ENCODE measurements around the gene SPEM3. TPM values are rescaled to one million over a fixed set of nuclear protein-coding genes. Genes with fewer than 3 reads are reported as not detected.

Gene SPEM3
- total RNA-seq, 2 experiments from 2014 or later, result not detected

DNA sequence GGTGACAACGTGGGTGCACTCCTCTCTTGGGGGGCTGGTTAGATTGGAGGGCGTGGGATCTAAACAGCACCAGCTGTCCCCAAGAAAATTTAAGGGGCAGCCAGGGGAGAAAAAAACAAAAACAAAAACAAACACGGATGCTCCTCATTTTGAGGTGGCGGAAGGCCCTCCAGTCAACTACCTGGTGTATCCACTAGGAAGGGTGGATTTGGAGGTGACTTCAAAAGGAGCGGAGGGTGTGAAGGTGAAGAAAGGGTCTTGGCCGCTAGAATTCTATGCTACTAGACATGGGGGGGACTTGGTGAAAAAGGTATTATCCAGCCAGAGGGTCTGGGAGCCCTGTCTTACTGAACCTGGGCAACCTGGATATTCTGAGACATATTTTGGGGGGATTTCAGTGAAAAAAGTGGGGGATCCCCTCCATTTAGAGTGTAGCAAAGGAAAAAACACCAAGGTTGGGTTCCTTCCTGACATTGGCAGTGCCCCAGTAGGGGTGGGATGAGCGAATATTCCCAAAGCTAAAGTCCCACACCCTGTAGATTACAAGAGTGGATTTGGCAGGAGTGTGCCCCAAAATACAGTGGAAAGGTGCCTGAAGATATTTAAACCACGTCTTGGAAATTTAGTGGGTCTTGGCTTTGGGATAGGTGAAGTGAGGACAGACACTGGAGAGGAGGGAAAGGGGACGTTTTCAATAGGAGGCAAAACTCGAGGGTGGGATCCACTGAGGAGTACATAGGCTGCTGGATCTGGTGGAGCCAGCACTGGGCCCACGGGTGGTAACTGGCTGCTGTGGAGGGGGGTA is 10.2 kb downstream of the SPEM3 start:
- no peak for TF ChIP-seq EZH2phosphoT487 (IDR thresholded peaks at IDR 0.05; ENCODE audit: borderline replicate concordance, low read depth, low read length)
- TF ChIP-seq, protein P1, sequence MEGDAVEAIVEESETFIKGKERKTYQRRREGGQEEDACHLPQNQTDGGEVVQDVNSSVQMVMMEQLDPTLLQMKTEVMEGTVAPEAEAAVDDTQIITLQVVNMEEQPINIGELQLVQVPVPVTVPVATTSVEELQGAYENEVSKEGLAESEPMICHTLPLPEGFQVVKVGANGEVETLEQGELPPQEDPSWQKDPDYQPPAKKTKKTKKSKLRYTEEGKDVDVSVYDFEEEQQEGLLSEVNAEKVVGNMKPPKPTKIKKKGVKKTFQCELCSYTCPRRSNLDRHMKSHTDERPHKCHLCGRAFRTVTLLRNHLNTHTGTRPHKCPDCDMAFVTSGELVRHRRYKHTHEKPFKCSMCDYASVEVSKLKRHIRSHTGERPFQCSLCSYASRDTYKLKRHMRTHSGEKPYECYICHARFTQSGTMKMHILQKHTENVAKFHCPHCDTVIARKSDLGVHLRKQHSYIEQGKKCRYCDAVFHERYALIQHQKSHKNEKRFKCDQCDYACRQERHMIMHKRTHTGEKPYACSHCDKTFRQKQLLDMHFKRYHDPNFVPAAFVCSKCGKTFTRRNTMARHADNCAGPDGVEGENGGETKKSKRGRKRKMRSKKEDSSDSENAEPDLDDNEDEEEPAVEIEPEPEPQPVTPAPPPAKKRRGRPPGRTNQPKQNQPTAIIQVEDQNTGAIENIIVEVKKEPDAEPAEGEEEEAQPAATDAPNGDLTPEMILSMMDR (conservative IDR thresholded peaks at IDR 0.05; ENCODE audit: low read length), result no peak
- ChIA-PET POLR2A (interaction anchor here (0.6 kb wide), 1 partner anchor 55 kb away, joined by 3 read pairs; no protein-coding TSS in a partner anchor), CTCF (ENCODE audit: unreplicated experiment) (interaction anchor here (0.8 kb wide), 1 partner anchor 41 kb away, joined by 3 read pairs; the partner anchor contains the start of gene ZBTB4)
- no TSS peak for BruUV-seq (replicated peaks)
- Histone ChIP-seq H4K20me1 (ENCODE audit: insufficient read depth, low read length) (no peaks in the 10 kb centered on the region), H3K9me2 (ENCODE audit: insufficient read depth, low read length) (no peaks in the 10 kb centered on the region), H3K9me3 (ENCODE audit: low read length) (no peaks in the 10 kb centered on the region), H3K4me3 (ENCODE audit: low read depth, low read length, poor library complexity, severe bottlenecking) (peak overlapping the region; percentile 55), H2AFZ (ENCODE audit: low read length) (no peak overlapping the region), H3K36me3 (ENCODE audit: insufficient read depth, low read length) (no peaks in the 10 kb centered on the region), H3K4me2 (ENCODE audit: low read length) (peak overlapping the region; percentile 99), H3K4me1 (ENCODE audit: insufficient read depth, low read length, poor library complexity, severe bottlenecking) (peaks cover 40% of the 10 kb centered on the region), H3K79me2 (ENCODE audit: insufficient read depth, low read depth, low read length) (peaks cover 4% of the 10 kb centered on the region; the same call in 1 of the 2 replicates), H3K27ac (ENCODE audit: low read depth, low read length, poor library complexity, severe bottlenecking) (no peak overlapping the region)
- no peak for DNase-seq (ENCODE audit: low spot score)
- intact Hi-C loops (cut with micrococcal nuclease; ENCODE audit: unreplicated experiment), result loop anchor here (5.0 kb wide), 1 partner anchor 402 kb away; the partner anchor contains the start of gene SLC16A13

DNA sequence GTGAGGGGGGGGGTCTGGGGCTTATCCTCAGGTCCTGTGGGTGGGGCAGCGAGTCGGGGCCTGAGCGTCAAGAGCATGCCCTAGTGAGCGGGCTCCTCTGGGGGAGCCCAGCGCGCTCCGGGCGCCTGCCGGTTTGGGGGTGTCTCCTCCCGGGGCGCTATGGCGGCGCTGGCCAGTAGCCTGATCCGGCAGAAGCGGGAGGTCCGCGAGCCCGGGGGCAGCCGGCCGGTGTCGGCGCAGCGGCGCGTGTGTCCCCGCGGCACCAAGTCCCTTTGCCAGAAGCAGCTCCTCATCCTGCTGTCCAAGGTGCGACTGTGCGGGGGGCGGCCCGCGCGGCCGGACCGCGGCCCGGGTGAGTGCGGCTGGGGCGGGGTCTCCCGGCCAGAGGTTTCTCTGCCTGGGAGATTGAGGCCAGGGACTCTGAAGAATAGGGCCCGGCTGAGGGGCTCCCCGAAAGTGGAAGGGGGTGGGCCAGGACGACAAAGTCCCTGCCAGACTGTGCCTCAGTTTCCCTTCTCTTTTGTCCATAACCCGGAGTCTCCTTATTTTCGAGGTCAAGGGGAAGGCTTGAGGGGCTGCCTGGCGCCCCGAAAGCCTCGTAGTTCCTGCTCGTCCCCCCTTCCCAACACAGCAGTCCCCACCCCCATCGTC is 10.9 kb downstream of the SPEM3 start, which contains the start of gene FGF11:
Gene FGF11 (plus strand): TSS at position 51 of the 651 bp plus-strand sequence. CDS start 109 bp downstream, at position 160.
- intact Hi-C loops (cut with micrococcal nuclease; ENCODE audit: unreplicated experiment), result loop anchor here (5.0 kb wide), 1 partner anchor 402 kb away; the partner anchor contains the start of gene SLC16A13
- no peak within 1 kb of the TSS for H3K27ac ChIP-seq (ENCODE audit: low read depth, low read length, poor library complexity, severe bottlenecking)
- peaks cover 4% of the 10 kb centered on the region; the same call in 1 of the 2 replicates for H3K79me2 ChIP-seq (ENCODE audit: insufficient read depth, low read depth, low read length)
- peak within 1 kb of the TSS; percentile 39; the same call in 1 of the 2 replicates for H2AFZ ChIP-seq (ENCODE audit: low read length)
- no peak for DNase-seq (ENCODE audit: low spot score)
- H3K4me1 ChIP-seq (ENCODE audit: insufficient read depth, low read length, poor library complexity, severe bottlenecking), result peaks cover 40% of the 10 kb centered on the region
- H3K36me3 ChIP-seq (ENCODE audit: insufficient read depth, low read length), result no peaks in the 10 kb centered on the region
- no peaks in the 10 kb centered on the region for H4K20me1 ChIP-seq (ENCODE audit: insufficient read depth, low read length)
- CTCF ChIA-PET (ENCODE audit: unreplicated experiment), result interaction anchor here (0.6 kb wide), 1 partner anchor 313 kb away, joined by 3 read pairs; no protein-coding TSS in a partner anchor
- POLR2A ChIA-PET, result interaction anchor here (0.9 to 1.8 kb wide), 2 partner anchors 12 kb away, joined by 5 read pairs; no protein-coding TSS in a partner anchor
- TF ChIP-seq, protein P1 (conservative IDR thresholded peaks at IDR 0.05; ENCODE audit: low read length), result no peak
- TF ChIP-seq EZH2phosphoT487 (IDR thresholded peaks at IDR 0.05; ENCODE audit: borderline replicate concordance, low read depth, low read length), result no peak
- H3K9me2 ChIP-seq (ENCODE audit: insufficient read depth, low read length), result no peaks in the 10 kb centered on the region
- H3K4me3 ChIP-seq (ENCODE audit: low read depth, low read length, poor library complexity, severe bottlenecking), result peak within 1 kb of the TSS; percentile 63
- BruUV-seq (replicated peaks), result no TSS peak
- H3K9me3 ChIP-seq (ENCODE audit: low read length), result no peaks in the 10 kb centered on the region
- peak within 1 kb of the TSS; percentile 99 for H3K4me2 ChIP-seq (ENCODE audit: low read length)
